ENCODE measurements around the gene DCT. TPM values are rescaled to one million over a fixed set of nuclear protein-coding genes. Genes with fewer than 3 reads are reported as not detected.

The DCT gene
- total RNA-seq, 1 experiment from 2014 or later, result not detected

GRCh38 chr13:94411747-94412146 is 67.7 kb downstream of the DCT start:
- H4K20me1 ChIP-seq (ENCODE audit: low read length), result no peaks in the 10 kb centered on the region
- H2AFZ ChIP-seq (ENCODE audit: low read length), result no peak overlapping the region
- intact Hi-C loops (cut with micrococcal nuclease), result no loop called here
- no peaks in the 10 kb centered on the region for H3K79me2 ChIP-seq (ENCODE audit: low read length)
- H3K9me3 ChIP-seq (ENCODE audit: low read length), result no peaks in the 10 kb centered on the region
- CTCF ChIA-PET, result no interaction called here
- POLR2A ChIA-PET (ENCODE audit: unreplicated experiment), result no interaction called here
- no peak overlapping the region for H3K4me2 ChIP-seq (ENCODE audit: low read length)
- DNase-seq, result no peak
- BruUV-seq (replicated peaks), result no TSS peak
- no peaks in the 10 kb centered on the region for H3K27me3 ChIP-seq (ENCODE audit: low read length)
- no peaks in the 10 kb centered on the region for H3K9me2 ChIP-seq (replicated peaks; ENCODE audit: low read length)
- H3K9ac ChIP-seq (ENCODE audit: low read length), result no peak overlapping the region
- H3K4me1 ChIP-seq (ENCODE audit: insufficient read depth, low read length), result peaks cover 13% of the 10 kb centered on the region; the same call in 1 of the 2 replicates
- H3K27ac ChIP-seq (ENCODE audit: low read length), result no peak overlapping the region
- no peak overlapping the region for H3K4me3 ChIP-seq (ENCODE audit: low read length)
- no peaks in the 10 kb centered on the region for H3K36me3 ChIP-seq (ENCODE audit: low read depth, low read length)
- TF ChIP-seq EZH2phosphoT487 (IDR thresholded peaks at IDR 0.05; ENCODE audit: borderline replicate concordance, low read length) (no peak), CTCF (conservative IDR thresholded peaks at IDR 0.05; ENCODE audit: low read depth, low read length) (no peak), EZH2 (IDR thresholded peaks at IDR 0.05; ENCODE audit: low read length, unreplicated experiment) (no peak)
- H3F3A ChIP-seq (ENCODE audit: low read length, unreplicated experiment), result no peaks in the 10 kb centered on the region
- ATAC-seq, result no peak

DNA sequence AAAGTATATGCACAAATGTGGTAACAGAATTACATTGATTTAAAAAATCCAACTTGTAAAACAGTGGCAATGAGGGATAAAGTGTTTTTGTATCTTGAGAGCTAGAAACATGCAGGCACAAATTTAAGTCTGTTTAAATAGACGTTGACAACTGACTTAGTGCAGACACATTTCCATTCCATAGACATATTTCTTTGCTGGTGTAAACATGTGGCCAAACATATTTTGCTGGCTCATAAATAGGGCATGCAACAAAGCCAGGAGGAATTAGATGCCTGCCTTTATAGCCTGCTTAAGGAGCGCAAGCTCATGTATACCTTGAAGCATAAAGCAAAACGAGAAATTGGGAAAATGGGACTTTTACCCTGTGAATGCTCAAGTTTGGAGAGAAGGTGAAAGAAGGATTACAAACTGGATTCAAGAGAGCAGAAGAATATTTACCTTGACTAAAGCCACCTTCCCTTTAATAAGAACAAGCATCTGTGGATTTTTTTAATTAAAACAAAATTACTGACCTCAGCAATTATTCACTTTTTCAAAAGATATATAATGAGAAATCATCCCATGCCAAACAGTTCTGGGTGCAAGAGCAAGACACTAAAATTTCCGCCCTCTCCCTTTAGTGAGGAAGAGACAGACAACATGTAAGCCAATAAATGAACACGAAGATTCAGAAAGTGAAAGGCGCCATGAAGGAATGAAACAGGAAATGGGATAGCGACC is 71.0 kb downstream of the DCT start:
- POLR2A ChIA-PET (ENCODE audit: unreplicated experiment), result no interaction called here
- Histone ChIP-seq H2AFZ (ENCODE audit: low read length) (no peak overlapping the region), H3K9me2 (replicated peaks; ENCODE audit: low read length) (no peaks in the 10 kb centered on the region), H3K9ac (ENCODE audit: low read length) (no peak overlapping the region), H3K4me1 (ENCODE audit: insufficient read depth, low read length) (no peaks in the 10 kb centered on the region), H3K9me3 (ENCODE audit: low read length) (no peaks in the 10 kb centered on the region), H3K4me2 (ENCODE audit: low read length) (no peak overlapping the region), H3K27me3 (ENCODE audit: low read length) (no peaks in the 10 kb centered on the region), H3K4me3 (ENCODE audit: low read length) (no peak overlapping the region), H3K79me2 (ENCODE audit: low read length) (no peaks in the 10 kb centered on the region), H3K36me3 (ENCODE audit: low read depth, low read length) (no peaks in the 10 kb centered on the region), H4K20me1 (ENCODE audit: low read length) (no peaks in the 10 kb centered on the region), H3K27ac (ENCODE audit: low read length) (no peak overlapping the region), H3F3A (ENCODE audit: low read length, unreplicated experiment) (no peaks in the 10 kb centered on the region)
- ATAC-seq (no peak), DNase-seq (no peak)
- no TSS peak for BruUV-seq (replicated peaks)
- TF ChIP-seq CTCF (conservative IDR thresholded peaks at IDR 0.05; ENCODE audit: low read depth, low read length) (no peak), EZH2 (IDR thresholded peaks at IDR 0.05; ENCODE audit: low read length, unreplicated experiment) (no peak), EZH2phosphoT487 (IDR thresholded peaks at IDR 0.05; ENCODE audit: borderline replicate concordance, low read length) (no peak)
- intact Hi-C loops (cut with micrococcal nuclease), result no loop called here
- CTCF ChIA-PET, result no interaction called here

DNA sequence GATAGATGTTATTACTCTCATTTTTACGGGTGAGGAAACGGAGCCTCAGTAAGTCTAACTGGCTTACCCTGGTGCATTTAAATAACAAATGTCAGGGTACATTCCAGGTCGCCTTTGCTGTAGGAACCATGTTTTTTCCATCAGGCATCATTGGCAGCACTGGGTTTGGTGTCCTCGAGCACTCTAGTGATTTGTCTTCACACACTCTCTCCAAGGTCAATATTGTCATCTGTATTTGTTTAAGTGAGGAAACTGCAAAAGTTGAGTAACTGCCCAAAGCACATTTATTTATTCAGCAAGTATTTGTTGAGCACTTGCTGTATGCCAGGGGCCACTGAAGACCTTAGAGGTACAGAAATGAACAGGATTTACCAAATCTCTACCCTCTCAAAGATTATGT is 78.6 kb downstream of the DCT start:
- Histone ChIP-seq H3K4me1 (ENCODE audit: insufficient read depth, low read length) (no peaks in the 10 kb centered on the region), H3K79me2 (ENCODE audit: low read length) (no peaks in the 10 kb centered on the region), H3K4me3 (ENCODE audit: low read length) (no peak overlapping the region), H3K9ac (ENCODE audit: low read length) (no peak overlapping the region), H3F3A (ENCODE audit: low read length, unreplicated experiment) (no peaks in the 10 kb centered on the region), H3K9me3 (ENCODE audit: low read length) (no peaks in the 10 kb centered on the region), H3K4me2 (ENCODE audit: low read length) (no peak overlapping the region), H3K9me2 (replicated peaks; ENCODE audit: low read length) (no peaks in the 10 kb centered on the region), H3K36me3 (ENCODE audit: low read depth, low read length) (no peaks in the 10 kb centered on the region), H3K27me3 (ENCODE audit: low read length) (no peaks in the 10 kb centered on the region), H3K27ac (ENCODE audit: low read length) (no peak overlapping the region), H2AFZ (ENCODE audit: low read length) (no peak overlapping the region), H4K20me1 (ENCODE audit: low read length) (no peaks in the 10 kb centered on the region)
- intact Hi-C loops (cut with micrococcal nuclease), result no loop called here
- ChIA-PET CTCF (no interaction called here), POLR2A (ENCODE audit: unreplicated experiment) (no interaction called here)
- ATAC-seq, result no peak
- no peak for DNase-seq
- no peak for TF ChIP-seq CTCF (conservative IDR thresholded peaks at IDR 0.05; ENCODE audit: low read depth, low read length)
- no peak for TF ChIP-seq EZH2 (IDR thresholded peaks at IDR 0.05; ENCODE audit: low read length, unreplicated experiment)
- no peak for TF ChIP-seq EZH2phosphoT487 (IDR thresholded peaks at IDR 0.05; ENCODE audit: borderline replicate concordance, low read length)
- no TSS peak for BruUV-seq (replicated peaks)
